Measurements from ENCODE around the gene RNF175.

- TF ChIP-seq EZH2 (IDR thresholded peaks at IDR 0.05) (no peak), POLR2AphosphoS5 (IDR thresholded peaks at IDR 0.05; ENCODE audit: borderline replicate concordance, low read depth, low read length) (no peak)
Observed at GRCh38 chr4:153676486-153676885, 83.3 kb downstream of the RNF175 start.

All from SK-N-MC (cell line).